Mononuclear cell (primary cell): ENCODE data around the gene FTHL17. TPM values are rescaled to one million over a fixed set of nuclear protein-coding genes. Genes with fewer than 3 reads are reported as not detected.

Source experiments
- H3K27me3 ChIP-seq: 2 replicates; pipeline ENCODE4 v1.6.0; 2011; ENCODE audit warnings: low read length, control low read depth; ENCODE audit not compliant: insufficient read depth
- H3K4me1 ChIP-seq: 2 replicates; pipeline ENCODE4 v1.5.1; 2011; ENCODE audit warnings: mild to moderate bottlenecking, low read length, control low read depth; ENCODE audit not compliant: insufficient read depth
- H3K4me3 ChIP-seq: 2 replicates; pipeline ENCODE4 v1.5.1; 2011; ENCODE audit warnings: mild to moderate bottlenecking, low read length, moderate library complexity
- H3K9me3 ChIP-seq: 2 replicates; pipeline ENCODE4 v1.5.1; 2011; ENCODE audit warnings: low read depth, mild to moderate bottlenecking, control low read depth, low read length
- total RNA-seq: library from RNA; depleted of rRNA; stranded (reverse); fragments of >200 nt; gene quantifications from one replicate; pipeline ENCODE4 v1.2.3, GENCODE V29; 2012

The FTHL17 gene
- total RNA-seq, 1 donor, result not detected

- Histone ChIP-seq H3K4me1 (no peaks in the 10 kb centered on the region), H3K4me3 (no peak overlapping the region), H3K27me3 (no peaks in the 10 kb centered on the region), H3K9me3 (no peaks in the 10 kb centered on the region)
Measured at GRCh38 chrX:31061091-31061490, 10.8 kb downstream of the FTHL17 start.

GRCh38 chrX:31060016-31060415 is 11.8 kb downstream of the FTHL17 start:
- Histone ChIP-seq H3K4me1 (no peaks in the 10 kb centered on the region), H3K27me3 (no peaks in the 10 kb centered on the region), H3K9me3 (no peaks in the 10 kb centered on the region), H3K4me3 (no peak overlapping the region)

- Histone ChIP-seq H3K27me3 (no peaks in the 10 kb centered on the region), H3K4me1 (no peaks in the 10 kb centered on the region), H3K9me3 (no peaks in the 10 kb centered on the region), H3K4me3 (no peak overlapping the region)
Measured at GRCh38 chrX:31058284-31058683, 13.6 kb downstream of the FTHL17 start.

- Histone ChIP-seq H3K27me3 (no peaks in the 10 kb centered on the region), H3K4me3 (no peak overlapping the region), H3K9me3 (no peaks in the 10 kb centered on the region), H3K4me1 (no peaks in the 10 kb centered on the region)
Measured at GRCh38 chrX:31057691-31058090, 14.2 kb downstream of the FTHL17 start.

GRCh38 chrX:31057291-31057690 is 14.6 kb downstream of the FTHL17 start:
- Histone ChIP-seq H3K9me3 (no peaks in the 10 kb centered on the region), H3K4me1 (no peaks in the 10 kb centered on the region), H3K27me3 (no peaks in the 10 kb centered on the region), H3K4me3 (no peak overlapping the region)

GRCh38 chrX:31053621-31054020 is 18.2 kb downstream of the FTHL17 start:
- H3K4me3 ChIP-seq, result no peak overlapping the region
- H3K27me3 ChIP-seq, result no peaks in the 10 kb centered on the region
- no peaks in the 10 kb centered on the region for H3K4me1 ChIP-seq
- no peaks in the 10 kb centered on the region for H3K9me3 ChIP-seq

- Histone ChIP-seq H3K27me3 (no peaks in the 10 kb centered on the region), H3K4me3 (no peak overlapping the region), H3K9me3 (no peaks in the 10 kb centered on the region), H3K4me1 (no peaks in the 10 kb centered on the region)
Measured at GRCh38 chrX:31039327-31039711, 32.5 kb downstream of the FTHL17 start.

- Histone ChIP-seq H3K27me3 (no peaks in the 10 kb centered on the region), H3K4me1 (no peaks in the 10 kb centered on the region), H3K9me3 (no peaks in the 10 kb centered on the region), H3K4me3 (no peak overlapping the region)
Measured at GRCh38 chrX:31038575-31039326, 33.1 kb downstream of the FTHL17 start.

- no peaks in the 10 kb centered on the region for H3K9me3 ChIP-seq
- H3K4me3 ChIP-seq, result no peak overlapping the region
- H3K4me1 ChIP-seq, result no peaks in the 10 kb centered on the region
- H3K27me3 ChIP-seq, result no peaks in the 10 kb centered on the region
Measured at GRCh38 chrX:31036895-31037294, 34.9 kb downstream of the FTHL17 start.

GRCh38 chrX:31027351-31027750 is 44.5 kb downstream of the FTHL17 start:
- no peak overlapping the region for H3K4me3 ChIP-seq
- no peaks in the 10 kb centered on the region for H3K9me3 ChIP-seq
- H3K4me1 ChIP-seq, result no peaks in the 10 kb centered on the region
- no peaks in the 10 kb centered on the region for H3K27me3 ChIP-seq

GRCh38 chrX:31024866-31025265 is 47.0 kb downstream of the FTHL17 start:
- H3K27me3 ChIP-seq, result no peaks in the 10 kb centered on the region
- H3K4me1 ChIP-seq, result no peaks in the 10 kb centered on the region
- no peak overlapping the region for H3K4me3 ChIP-seq
- H3K9me3 ChIP-seq, result no peaks in the 10 kb centered on the region

GRCh38 chrX:31021537-31021936 is 50.3 kb downstream of the FTHL17 start:
- Histone ChIP-seq H3K27me3 (no peaks in the 10 kb centered on the region), H3K4me1 (no peaks in the 10 kb centered on the region), H3K9me3 (no peaks in the 10 kb centered on the region), H3K4me3 (no peak overlapping the region)

Other genes with a start within 250 kb of the FTHL17 start
- 27.1 TPM for gene TAB3, start 182.8 kb downstream of the FTHL17 start, total RNA-seq